GM18508 (cell line): ENCODE measurements around the gene OMA1.

Experiments used
- ATAC-seq: cut with Tn5 transposase; IDR thresholded peaks from one replicate; pipeline ENCODE4 v1.9.1; 2021; ENCODE audit warnings: moderate number of reproducible peaks; ENCODE audit not compliant: insufficient read depth, unreplicated experiment

OMA1 gene

DNA sequence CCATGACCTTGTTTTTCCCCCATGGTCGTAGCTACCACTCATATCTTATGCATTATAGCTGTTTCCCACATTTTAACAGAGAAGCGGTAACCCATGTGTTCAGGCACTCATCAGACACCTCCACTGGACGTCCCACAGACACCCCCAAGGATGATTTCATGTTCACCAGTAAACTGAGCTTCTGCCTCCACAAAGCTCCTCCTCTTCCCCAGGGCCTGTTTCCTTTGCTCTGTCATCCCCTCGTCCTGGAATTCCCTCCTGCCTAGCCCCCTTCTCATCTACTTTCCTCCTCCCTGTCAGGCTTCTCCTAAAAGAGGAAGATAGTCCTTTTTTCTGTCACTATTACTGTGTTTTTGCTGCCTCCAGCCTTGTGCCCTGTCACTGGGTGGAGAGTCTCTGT is 111.2 kb downstream of the OMA1 start:
- no peak for ATAC-seq

DNA sequence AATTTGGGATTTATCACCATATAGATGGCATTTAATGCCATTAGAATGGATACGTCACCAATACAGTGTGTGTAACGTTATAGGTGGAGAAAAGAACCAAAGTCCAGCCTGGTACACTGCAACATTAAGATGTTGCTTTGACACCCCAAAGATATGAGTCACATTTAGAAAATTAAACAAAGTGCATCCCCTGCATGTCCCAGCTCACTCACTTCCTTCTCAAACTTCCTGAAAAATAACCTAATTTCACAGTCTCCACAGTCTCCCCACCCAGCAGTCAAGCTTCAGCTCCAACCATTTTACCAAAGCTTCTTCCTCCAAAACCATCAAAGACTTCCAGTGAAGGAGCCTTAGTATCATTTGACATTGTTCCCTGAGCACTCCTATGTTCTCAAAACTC is 111.9 kb downstream of the OMA1 start:
- ATAC-seq = no peak

GRCh38 chr1:58434181-58434580 is 112.3 kb downstream of the OMA1 start:
- no peak for ATAC-seq

DNA sequence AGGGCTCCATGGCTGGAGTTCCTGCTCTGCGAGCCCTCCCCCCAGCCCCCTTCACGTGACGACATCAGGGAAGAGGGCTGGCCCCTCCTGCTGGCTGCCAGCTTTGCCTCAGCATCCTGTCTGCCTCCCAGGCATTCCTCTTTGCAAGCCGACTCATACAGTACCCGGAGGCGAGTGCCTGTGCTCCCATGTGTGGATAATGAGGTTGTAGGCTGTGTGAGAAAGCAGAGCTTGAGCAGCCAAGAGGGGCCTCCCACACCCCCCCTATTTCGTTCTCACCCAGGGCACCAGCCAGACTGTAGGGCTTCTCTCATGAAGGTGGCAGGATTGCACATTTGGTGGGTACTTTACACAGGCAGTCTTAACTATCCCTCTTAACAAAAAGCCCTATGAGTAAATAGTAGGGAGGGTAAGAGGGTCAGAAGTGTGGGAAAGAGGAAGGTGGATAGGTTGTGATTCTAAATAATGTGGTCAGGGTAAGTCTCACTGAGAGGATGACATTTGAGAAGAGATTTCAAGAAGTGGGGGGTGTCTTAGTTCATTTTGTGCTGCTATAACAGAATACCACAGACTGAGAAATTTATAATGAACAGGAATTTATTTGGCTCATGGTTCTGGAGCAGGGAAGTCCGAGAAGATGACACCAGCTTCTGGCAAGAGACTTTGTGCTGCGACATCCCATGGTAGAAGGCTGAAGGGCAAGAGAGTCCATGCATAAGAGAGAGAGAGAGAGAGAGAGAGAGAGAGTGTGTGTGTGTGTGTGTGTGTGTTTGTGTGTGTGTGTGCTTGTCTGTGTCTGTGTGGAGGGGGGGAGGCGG is 113.5 kb downstream of the OMA1 start:
- no peak for ATAC-seq

DNA sequence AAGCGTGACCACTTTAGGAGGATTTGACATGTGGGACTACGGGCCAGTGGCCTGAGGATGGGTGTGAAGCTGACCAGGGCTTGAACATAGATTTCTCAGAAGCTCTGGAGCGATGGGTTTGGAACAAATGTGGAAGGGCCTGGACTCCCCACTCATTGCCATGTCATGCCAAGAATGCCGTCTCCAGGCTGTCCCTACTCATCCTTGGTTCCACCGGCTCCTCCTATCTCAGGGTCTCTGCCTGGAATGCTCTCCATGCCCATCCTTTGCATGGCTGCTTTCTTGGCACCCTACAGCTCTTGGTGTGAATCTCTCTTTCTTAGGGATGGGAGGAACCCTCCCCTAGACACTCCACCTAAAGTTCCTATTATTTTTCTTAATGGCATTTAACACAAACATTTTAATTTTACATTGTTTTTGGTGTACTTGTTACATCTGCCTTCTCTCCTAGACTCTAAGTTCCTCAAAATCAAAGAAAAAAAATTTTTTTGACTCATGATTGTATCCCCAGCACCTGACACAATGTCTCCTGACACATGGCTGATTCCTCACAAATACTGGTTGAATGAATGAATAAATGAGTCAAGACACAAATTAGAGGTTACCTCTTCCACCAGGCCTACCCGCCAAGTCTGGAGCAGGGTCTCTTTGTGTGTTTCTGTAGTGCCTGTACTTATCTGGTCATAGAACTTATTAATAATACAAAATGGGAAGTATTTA is 114.5 kb downstream of the OMA1 start:
- ATAC-seq = no peak
